Epithelial cell of esophagus (primary cell): ENCODE results near the gene NFKBIB.
A peak's percentile ranks its signal among the peaks of the same experiment; 100 is the strongest.

Experiments
- DNase-seq: peaks from one replicate; pipeline ENCODE4 v3.0.0; 2010; ENCODE audit warnings: low read depth
- H3K4me3 ChIP-seq: 2 replicates; pipeline ENCODE4 v1.5.1; 2011; ENCODE audit warnings: mild to moderate bottlenecking, low read length, control low read depth
- CTCF ChIP-seq: IDR thresholded peaks from 2 replicates; pipeline ENCODE4 v1.5.1; 2011; ENCODE audit warnings: low read depth, mild to moderate bottlenecking, low read length, control low read depth, inconsistent platforms; ENCODE audit not compliant: insufficient read depth; ENCODE audit errors: missing control alignments

Gene NFKBIB

GRCh38 chr19:38915329-38916321 is 15.9 kb downstream of the NFKBIB start:
- DNase-seq: no peak
- H3K4me3 ChIP-seq: no peak overlapping the region
- TF ChIP-seq CTCF: no peak

- no peak for TF ChIP-seq CTCF
- DNase-seq: no peak
- no peak overlapping the region for H3K4me3 ChIP-seq
Observed at GRCh38 chr19:38917516-38917915, 17.7 kb downstream of the NFKBIB start.

GRCh38 chr19:38917921-38918491 is 18.2 kb downstream of the NFKBIB start:
- peak; percentile 8 for TF ChIP-seq CTCF
- DNase-seq: peak; percentile 17
- H3K4me3 ChIP-seq: no peak overlapping the region

DNA sequence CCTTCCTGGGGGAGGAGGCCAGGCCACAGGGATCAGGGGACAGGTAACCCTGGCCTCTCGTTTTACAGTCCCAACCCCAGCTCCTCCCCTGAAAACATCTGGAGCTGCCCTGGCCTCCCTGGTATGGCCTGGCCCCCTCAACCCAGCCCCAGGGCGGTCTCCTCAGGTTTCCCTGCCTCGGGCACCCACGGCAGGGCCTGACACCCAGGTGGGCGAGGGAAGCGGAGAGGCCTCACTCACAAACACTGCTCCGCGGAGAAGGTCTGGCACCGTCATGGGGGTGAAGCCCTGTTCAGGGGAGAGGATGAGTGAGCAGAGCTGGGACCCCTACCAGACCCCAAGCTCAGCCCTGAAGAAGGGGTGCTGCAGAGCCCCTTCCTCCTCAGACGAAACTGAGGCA is 18.8 kb downstream of the NFKBIB start:
- H3K4me3 ChIP-seq: no peak overlapping the region
- no peak for TF ChIP-seq CTCF
- DNase-seq: no peak

GRCh38 chr19:38919837-38920601 is 20.2 kb downstream of the NFKBIB start:
- no peak for TF ChIP-seq CTCF
- H3K4me3 ChIP-seq: no peak overlapping the region
- DNase-seq: no peak

- no peak for TF ChIP-seq CTCF
- no peak overlapping the region for H3K4me3 ChIP-seq
- no peak for DNase-seq
Observed at GRCh38 chr19:38920602-38921419, 21.0 kb downstream of the NFKBIB start.
